Mesenchymal stem cell (in vitro differentiated cells and primary cell): ENCODE results near the gene SRCAP.

Source experiments
- DNase-seq: peaks from one replicate; pipeline ENCODE4 v3.0.0-alpha.2; 2013
- H2AFZ ChIP-seq: one replicate; pipeline ENCODE4 v1.6.1; 2013; ENCODE audit warnings: low read depth, mild to moderate bottlenecking, control low read depth, inconsistent platforms, low read length, moderate library complexity
- H2AK5ac ChIP-seq: 2 replicates; pipeline ENCODE4 v1.6.1; 2013; ENCODE audit warnings: low read length, moderate library complexity, mild to moderate bottlenecking, inconsistent platforms; ENCODE audit not compliant: severe bottlenecking
- H2BK120ac ChIP-seq: one replicate; pipeline ENCODE4 v1.6.1; 2013; ENCODE audit warnings: low read depth, mild to moderate bottlenecking, inconsistent platforms, low read length, moderate library complexity
- H2BK12ac ChIP-seq, 2 experiments: one replicate each; pipeline ENCODE4 v1.6.1; 2013; ENCODE audit warnings: inconsistent platforms in 2 of 2, low read length in 2 of 2, mild to moderate bottlenecking in 2 of 2, moderate library complexity in 2 of 2, control low read depth in 1 of 2
- H2BK15ac ChIP-seq: one replicate; pipeline ENCODE4 v1.6.1; 2013; ENCODE audit warnings: mild to moderate bottlenecking, low read depth, inconsistent platforms; ENCODE audit not compliant: poor library complexity, severe bottlenecking
- H2BK5ac ChIP-seq: 2 replicates; pipeline ENCODE4 v1.6.1; 2013; ENCODE audit warnings: low read depth, mild to moderate bottlenecking, low read length, control low read depth, inconsistent platforms; ENCODE audit not compliant: poor library complexity, severe bottlenecking
- H3K14ac ChIP-seq, 2 experiments: one replicate each; pipeline ENCODE4 v1.6.1; 2013; ENCODE audit warnings: inconsistent platforms in 2 of 2, low read length in 2 of 2, control low read depth in 1 of 2, mild to moderate bottlenecking in 1 of 2, moderate library complexity in 1 of 2
- H3K18ac ChIP-seq, 2 experiments: one replicate each; pipeline ENCODE4 v1.6.1; 2013; ENCODE audit warnings: inconsistent platforms in 2 of 2, low read length in 2 of 2, control low read depth in 1 of 2, low read depth in 1 of 2, mild to moderate bottlenecking in 1 of 2
- H3K23ac ChIP-seq, 2 experiments: one replicate each; pipeline ENCODE4 v1.6.1; 2013; ENCODE audit warnings: inconsistent platforms in 2 of 2, low read length in 2 of 2, mild to moderate bottlenecking in 2 of 2, moderate library complexity in 2 of 2, control low read depth in 1 of 2
- H3K27ac ChIP-seq: 2 replicates; pipeline ENCODE4 v1.5.1; 2013; ENCODE audit warnings: mild to moderate bottlenecking, moderate library complexity, low read length, control low read depth, inconsistent platforms; ENCODE audit not compliant: poor library complexity, severe bottlenecking
- H3K27me3 ChIP-seq, 2 experiments: 2 replicates each; pipeline versions ENCODE4 v1.6.1 to v1.7.0; 2013; ENCODE audit warnings: low read length in 2 of 2, mild to moderate bottlenecking in 2 of 2, moderate library complexity in 2 of 2, control low read depth in 1 of 2, inconsistent platforms in 1 of 2; ENCODE audit not compliant: control insufficient read depth in 1 of 2, insufficient read depth in 1 of 2
- H3K36me3 ChIP-seq, 2 experiments: 2 replicates each; pipeline versions ENCODE4 v1.6.1 to v1.7.0; 2013; ENCODE audit warnings: low read length in 2 of 2, control low read depth in 1 of 2, inconsistent platforms in 1 of 2, low read depth in 1 of 2, mild to moderate bottlenecking in 1 of 2; ENCODE audit not compliant: insufficient read depth in 2 of 2, control insufficient read depth in 1 of 2
- H3K4ac ChIP-seq, 2 experiments: one replicate each; pipeline ENCODE4 v1.6.1; 2013; ENCODE audit warnings: inconsistent platforms in 2 of 2, low read length in 2 of 2, mild to moderate bottlenecking in 2 of 2, moderate library complexity in 2 of 2, control low read depth in 1 of 2, low read depth in 1 of 2
- H3K4me1 ChIP-seq: 2 replicates; pipeline ENCODE4 v1.6.1; 2013; ENCODE audit warnings: low read depth, low read length, control low read depth; ENCODE audit not compliant: control insufficient read depth, insufficient read depth
- H3K4me2 ChIP-seq: 2 replicates; pipeline ENCODE4 v1.6.1; 2013; ENCODE audit warnings: low read length, mild to moderate bottlenecking, inconsistent platforms; ENCODE audit not compliant: poor library complexity, severe bottlenecking
- H3K4me3 ChIP-seq, 2 experiments: 2 replicates each; pipeline versions ENCODE4 v1.5.1 to v1.7.0; 2013; ENCODE audit warnings: low read length in 2 of 2, mild to moderate bottlenecking in 2 of 2, control low read depth in 1 of 2, low read depth in 1 of 2; ENCODE audit not compliant: insufficient read depth in 1 of 2
- H3K79me1 ChIP-seq: replicated peaks from 2 replicates; pipeline ENCODE4 v1.6.1; 2013; ENCODE audit warnings: mild to moderate bottlenecking, control low read depth, low read length, inconsistent platforms; ENCODE audit not compliant: poor library complexity, severe bottlenecking
- H3K9ac ChIP-seq: 2 replicates; pipeline ENCODE4 v1.7.0; 2013; ENCODE audit warnings: mild to moderate bottlenecking, low read length, moderate library complexity
- H3K9me3 ChIP-seq: 2 replicates; pipeline ENCODE4 v1.7.0; 2013; ENCODE audit warnings: mild to moderate bottlenecking, low read length; ENCODE audit not compliant: control insufficient read depth
- H4K8ac ChIP-seq: one replicate; pipeline ENCODE4 v1.6.1; 2013; ENCODE audit warnings: inconsistent platforms, mild to moderate bottlenecking, low read length, moderate library complexity
- H4K91ac ChIP-seq: one replicate; pipeline ENCODE4 v1.6.1; 2013; ENCODE audit warnings: mild to moderate bottlenecking, low read length, inconsistent platforms
- WGBS: methylation state at CpG from one replicate; pipeline ENCODE4 v1.1.7; 2013; ENCODE audit warnings: mixed read lengths; 5-methylcytosine and 5-hydroxymethylcytosine counted together

Gene SRCAP

GRCh38 chr16:30664616-30665109, 34.3 kb upstream of the SRCAP start:
- Histone ChIP-seq H2AFZ (no peak overlapping the region), H3K9me3 (no peaks in the 10 kb centered on the region), H3K9ac (no peak overlapping the region), H3K4ac (no peak overlapping the region), H2AK5ac (no peak overlapping the region), H3K27me3 (no peaks in the 10 kb centered on the region), H3K36me3 (peaks cover 79 to 83% of the 10 kb centered on the region in 2 experiments), H2BK12ac (no peak overlapping the region), H4K8ac (no peak overlapping the region), H3K79me1 (peaks cover 37% of the 10 kb centered on the region), H4K91ac (no peak overlapping the region), H3K4me1 (peaks cover 25% of the 10 kb centered on the region), H3K14ac (no peak overlapping the region), H3K4me3 (no peak overlapping the region), H3K27ac (no peak overlapping the region), H3K18ac (no peak overlapping the region), H3K4me2 (no peak overlapping the region), H2BK120ac (no peak overlapping the region), H3K23ac (no peak overlapping the region), H2BK5ac (no peak overlapping the region), H2BK15ac (no peak overlapping the region)
- 96% methylated on average over 7 of the region's 15 CpGs for WGBS
- no peak for DNase-seq

GRCh38 chr16:30665155-30665829, 33.7 kb upstream of the SRCAP start:
- Histone ChIP-seq H2AFZ (no peak overlapping the region), H3K18ac (no peak overlapping the region), H2BK12ac (no peak overlapping the region), H2AK5ac (no peak overlapping the region), H3K9me3 (no peaks in the 10 kb centered on the region), H3K4me1 (peaks cover 25% of the 10 kb centered on the region), H3K27me3 (no peaks in the 10 kb centered on the region), H4K8ac (no peak overlapping the region), H3K36me3 (peaks cover 85 to 89% of the 10 kb centered on the region in 2 experiments), H3K27ac (no peak overlapping the region), H2BK120ac (no peak overlapping the region), H3K14ac (no peak overlapping the region), H3K4ac (no peak overlapping the region), H2BK15ac (no peak overlapping the region), H2BK5ac (no peak overlapping the region), H4K91ac (no peak overlapping the region), H3K79me1 (peaks cover 41% of the 10 kb centered on the region), H3K9ac (peak overlapping the region; percentile 38), H3K4me2 (no peak overlapping the region), H3K23ac (no peak overlapping the region), H3K4me3 (no peak overlapping the region)
- whole genome bisulfite sequencing = 93% methylated on average over 22 of the region's 22 CpGs
- DNase-seq = no peak

- Histone ChIP-seq H2AFZ (no peak overlapping the region), H3K4ac (no peak overlapping the region), H2AK5ac (no peak overlapping the region), H3K36me3 (peaks cover 91 to 93% of the 10 kb centered on the region in 2 experiments), H3K27ac (no peak overlapping the region), H2BK12ac (no peak overlapping the region), H3K79me1 (peaks cover 41% of the 10 kb centered on the region), H3K4me3 (no peak overlapping the region), H2BK120ac (no peak overlapping the region), H4K8ac (no peak overlapping the region), H3K27me3 (no peaks in the 10 kb centered on the region), H4K91ac (no peak overlapping the region), H3K9ac (peak overlapping the region; percentile 38), H2BK15ac (no peak overlapping the region), H2BK5ac (no peak overlapping the region), H3K14ac (no peak overlapping the region), H3K18ac (no peak overlapping the region), H3K23ac (no peak overlapping the region), H3K4me1 (peaks cover 22% of the 10 kb centered on the region), H3K9me3 (no peaks in the 10 kb centered on the region), H3K4me2 (no peak overlapping the region)
- no peak for DNase-seq
- WGBS = 94% methylated on average over 4 of the region's 4 CpGs
Observed at GRCh38 chr16:30665830-30666190, 33.2 kb upstream of the SRCAP start.

GRCh38 chr16:30666681-30667080, 32.3 kb upstream of the SRCAP start:
- DNase-seq = no peak
- Histone ChIP-seq H3K9ac (peak overlapping the region; percentile 38), H4K91ac (no peak overlapping the region), H3K9me3 (no peaks in the 10 kb centered on the region), H3K4ac (no peak overlapping the region), H3K27me3 (no peaks in the 10 kb centered on the region), H3K4me2 (no peak overlapping the region), H2BK120ac (no peak overlapping the region), H4K8ac (no peak overlapping the region), H3K14ac (no peak overlapping the region), H3K4me1 (peaks cover 16% of the 10 kb centered on the region), H3K27ac (no peak overlapping the region), H2BK12ac (no peak overlapping the region), H2AFZ (no peak overlapping the region), H2BK5ac (no peak overlapping the region), H3K4me3 (no peak overlapping the region), H3K79me1 (peaks cover 41% of the 10 kb centered on the region), H3K18ac (no peak overlapping the region), H3K23ac (no peak overlapping the region), H3K36me3 (peaks cover 86 to 89% of the 10 kb centered on the region in 2 experiments), H2AK5ac (no peak overlapping the region), H2BK15ac (no peak overlapping the region)
- WGBS = 92% methylated on average over 6 of the region's 7 CpGs
